ENCODE measurements around the gene CACNA2D1. TPM values are rescaled to one million over a fixed set of nuclear protein-coding genes. Genes with fewer than 3 reads are reported as not detected.

The CACNA2D1 gene
- 10 to 100 TPM; 17.7 to 22.0 (median 18.4) TPM for total RNA-seq

GRCh38 chr7:82443547-82444219, at the start of gene CACNA2D1:
TSS of gene CACNA2D1 (minus strand) at chr7:82443777.
- TF ChIP-seq POLR2A (IDR thresholded peaks at IDR 0.05) (no peak), CTCF (IDR thresholded peaks at IDR 0.05) (peak in 1 of 5 experiments; percentile 29), EP300 (IDR thresholded peaks at IDR 0.05) (peak in 1 of 2 donors; percentile 9)
- no peaks in the 10 kb centered on the region for H3K36me3 ChIP-seq
- WGBS, 2 donors, result 0% methylated on average over 15 to 70 of the region's 82 CpGs
- peak within 1 kb of the TSS; percentile 82 to 89 (median 83) for H3K27ac ChIP-seq
- peak within 1 kb of the TSS; percentile 64 to 86 (median 72) for H3K4me3 ChIP-seq
- DNase-seq (ENCODE audit: low spot score in 2 of 2), result peak; percentile 56 to 62
- no peaks in the 10 kb centered on the region for H3K9me3 ChIP-seq
- H3K4me1 ChIP-seq, result peaks cover 0 to 24% (median 0%) of the 10 kb centered on the region in 4 donors
- H3K27me3 ChIP-seq, result no peaks in the 10 kb centered on the region

- 86 to 87% methylated on average over 3 of the region's 3 CpGs for WGBS, 2 donors
- TF ChIP-seq CTCF (IDR thresholded peaks at IDR 0.05) (peak; percentile 56 to 75 (median 59)), POLR2A (IDR thresholded peaks at IDR 0.05) (no peak)
- no peak for DNase-seq (ENCODE audit: low spot score in 2 of 2)
- Histone ChIP-seq H3K27me3 (no peaks in the 10 kb centered on the region), H3K36me3 (no peaks in the 10 kb centered on the region), H3K4me3 (no peak overlapping the region), H3K9me3 (no peaks in the 10 kb centered on the region), H3K4me1 (no peaks in the 10 kb centered on the region), H3K27ac (no peak overlapping the region)
Observed at GRCh38 chr7:82481499-82482097, 38.0 kb upstream of the CACNA2D1 start.

DNA sequence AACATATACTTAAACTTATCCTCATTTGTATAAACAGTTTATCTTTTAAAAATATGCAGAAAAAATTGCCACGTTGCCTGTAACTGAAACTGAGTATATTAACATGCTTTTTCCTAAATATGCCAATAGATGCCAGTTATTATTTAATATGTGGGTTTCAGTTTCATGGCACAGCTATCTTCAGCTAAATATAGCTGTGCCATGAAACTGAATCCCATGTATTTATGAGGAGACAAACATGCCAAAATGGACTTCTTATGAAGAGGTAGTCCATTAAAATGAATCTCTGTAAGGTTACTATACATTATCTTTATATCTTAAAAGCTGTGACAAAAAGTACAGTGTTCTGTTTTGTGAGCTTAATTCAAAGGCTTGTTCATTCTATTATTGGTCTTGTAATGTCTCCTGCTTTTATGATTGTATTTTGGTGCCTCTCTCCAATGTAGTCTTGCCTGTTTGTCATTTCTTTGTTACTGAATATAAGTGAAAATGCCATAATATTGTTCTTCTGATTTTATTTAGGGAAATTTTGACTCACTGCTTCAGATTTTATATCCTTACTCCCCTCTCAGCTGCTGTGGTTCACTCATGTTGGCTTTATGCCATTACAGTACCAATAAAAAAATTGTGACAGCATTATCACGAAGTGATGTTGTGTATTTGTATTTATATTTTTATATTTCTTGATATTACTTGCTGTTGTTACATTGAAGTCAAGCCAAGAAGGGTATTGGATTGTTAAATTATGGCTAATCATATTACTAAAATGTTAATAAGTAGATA, 34.3 kb upstream of the CACNA2D1 start:
- Histone ChIP-seq H3K36me3 (no peaks in the 10 kb centered on the region), H3K27ac (no peak overlapping the region), H3K4me3 (no peak overlapping the region), H3K9me3 (no peaks in the 10 kb centered on the region), H3K27me3 (no peaks in the 10 kb centered on the region), H3K4me1 (no peaks in the 10 kb centered on the region)
- TF ChIP-seq POLR2A (IDR thresholded peaks at IDR 0.05), result no peak
- TF ChIP-seq CTCF (IDR thresholded peaks at IDR 0.05), result no peak
- TF ChIP-seq EP300 (IDR thresholded peaks at IDR 0.05), result no peak
- 41 to 44% methylated on average over 2 of the region's 2 CpGs for WGBS, 2 donors
- no peak for DNase-seq (ENCODE audit: low spot score in 2 of 2)

GRCh38 chr7:82472966-82473365, 29.4 kb upstream of the CACNA2D1 start:
- WGBS, 2 donors, result 86 to 89% methylated on average over 9 of the region's 9 CpGs
- H3K4me3 ChIP-seq, result no peak overlapping the region

More at GRCh38 chr7:82472966-82473365, 29.4 kb upstream of the CACNA2D1 start:
- no peak for TF ChIP-seq CTCF (IDR thresholded peaks at IDR 0.05)
- no peak for TF ChIP-seq EP300 (IDR thresholded peaks at IDR 0.05)
- TF ChIP-seq POLR2A (IDR thresholded peaks at IDR 0.05), result no peak
- DNase-seq (ENCODE audit: low spot score in 2 of 2), result no peak
- Histone ChIP-seq H3K36me3 (no peaks in the 10 kb centered on the region), H3K27me3 (no peaks in the 10 kb centered on the region), H3K27ac (no peak overlapping the region), H3K4me1 (no peaks in the 10 kb centered on the region), H3K9me3 (no peaks in the 10 kb centered on the region)
